Muscle of back (tissue), 13 donors: ENCODE results near the gene TOPORS. TPM values are rescaled to one million over a fixed set of nuclear protein-coding genes. Genes with fewer than 3 reads are reported as not detected.
"Not testable (repeated sequence)": the region's sequence is repeated elsewhere in the genome, so short reads cannot be mapped to it uniquely, and the experiment has no call there.

Experiments used
- DNase-seq, 3 donors: peaks; one replicate each; pipeline versions ENCODE4 v3.0.0 to v3.0.0-alpha.2; 2013
- long read RNA-seq, 9 donors: transcript quantifications; one replicate each; lab custom pipeline, GENCODE V29; 2026
- polyA plus RNA-seq, 10 donors: library from polyadenylated mRNA; unstranded; fragments of 120-200 nt; gene quantifications; one replicate each; pipeline ENCODE4 v1.2.1, GENCODE V29; 2013; ENCODE audit not compliant: insufficient read length in 10 of 10

TOPORS gene
- polyA plus RNA-seq = 10 to 100 TPM; 15.6 to 21.6 (median 18.7) TPM
- long read RNA-seq, donor 1, full-length matches to known transcripts = 6 of 6 reads
- long read RNA-seq, donor 1, partial matches to known transcripts = 0 of 6 reads
- long read RNA-seq, donor 1, other reads (novel, unspliced or antisense) = 0 of 6 reads
- long read RNA-seq, donor 2, full-length matches to known transcripts = 5 of 5 reads
- long read RNA-seq, donor 2, partial matches to known transcripts = 0 of 5 reads
- long read RNA-seq, donor 2, other reads (novel, unspliced or antisense) = 0 of 5 reads
- long read RNA-seq, donor 3 = 0 reads
- long read RNA-seq, donor 4, full-length matches to known transcripts = 10 of 10 reads
- long read RNA-seq, donor 4, partial matches to known transcripts = 0 of 10 reads
- long read RNA-seq, donor 4, other reads (novel, unspliced or antisense) = 0 of 10 reads
- long read RNA-seq, donor 5, full-length matches to known transcripts = 7 of 7 reads
- long read RNA-seq, donor 5, partial matches to known transcripts = 0 of 7 reads
- long read RNA-seq, donor 5, other reads (novel, unspliced or antisense) = 0 of 7 reads
- long read RNA-seq, donor 6, full-length matches to known transcripts = 8 of 8 reads
- long read RNA-seq, donor 6, partial matches to known transcripts = 0 of 8 reads
- long read RNA-seq, donor 6, other reads (novel, unspliced or antisense) = 0 of 8 reads
- long read RNA-seq, donor 7, full-length matches to known transcripts = 3 of 3 reads
- long read RNA-seq, donor 7, partial matches to known transcripts = 0 of 3 reads
- long read RNA-seq, donor 7, other reads (novel, unspliced or antisense) = 0 of 3 reads
- long read RNA-seq, donor 8, full-length matches to known transcripts = 3 of 3 reads
- long read RNA-seq, donor 8, partial matches to known transcripts = 0 of 3 reads
- long read RNA-seq, donor 8, other reads (novel, unspliced or antisense) = 0 of 3 reads
- long read RNA-seq, donor 9, full-length matches to known transcripts = 3 of 3 reads
- long read RNA-seq, donor 9, partial matches to known transcripts = 0 of 3 reads
- long read RNA-seq, donor 9, other reads (novel, unspliced or antisense) = 0 of 3 reads

DNA sequence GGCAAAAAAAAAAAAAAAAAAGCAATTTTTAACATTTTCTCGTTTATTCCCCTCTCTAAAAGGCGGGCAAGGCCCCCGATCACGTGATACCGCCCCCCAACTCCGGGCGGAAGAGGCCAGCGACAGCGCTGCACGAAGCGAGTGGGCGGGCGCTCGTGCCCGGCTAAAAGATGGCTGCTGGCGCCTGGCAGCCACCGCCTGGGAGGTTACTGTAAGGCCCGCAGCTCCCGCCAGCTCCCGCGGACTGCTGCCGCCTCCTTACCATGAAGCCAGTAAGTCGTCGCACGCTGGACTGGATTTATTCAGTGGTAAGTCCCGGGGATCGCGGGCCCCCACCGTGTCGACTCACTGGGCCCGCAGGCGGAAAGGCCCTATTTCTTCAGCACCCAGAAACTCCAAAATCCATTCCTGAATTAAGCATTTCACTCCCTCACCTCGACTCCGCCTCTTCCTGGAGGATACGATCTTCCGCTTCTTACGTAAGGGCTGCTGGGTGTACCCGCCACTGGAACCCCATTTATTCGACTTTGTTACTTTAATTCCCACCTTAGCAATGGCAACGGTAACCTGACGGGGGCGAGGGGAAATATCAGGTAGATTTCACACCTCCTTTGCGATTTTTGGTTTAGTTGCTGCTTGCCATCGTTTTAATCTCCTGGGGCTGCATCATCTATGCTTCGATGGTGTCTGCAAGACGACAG is at the start of gene TOPORS, which contains the start of gene SMIM27:
TSS of gene TOPORS (minus strand) at position 415 of the 701 bp plus-strand sequence. CDS start at position 265, 150 bp downstream.
TSS of gene SMIM27 (plus strand) at position 156 of the 701 bp plus-strand sequence. CDS start at position 264, 108 bp downstream.
- peak; percentile 93 to 98 (median 96) for DNase-seq

DNA sequence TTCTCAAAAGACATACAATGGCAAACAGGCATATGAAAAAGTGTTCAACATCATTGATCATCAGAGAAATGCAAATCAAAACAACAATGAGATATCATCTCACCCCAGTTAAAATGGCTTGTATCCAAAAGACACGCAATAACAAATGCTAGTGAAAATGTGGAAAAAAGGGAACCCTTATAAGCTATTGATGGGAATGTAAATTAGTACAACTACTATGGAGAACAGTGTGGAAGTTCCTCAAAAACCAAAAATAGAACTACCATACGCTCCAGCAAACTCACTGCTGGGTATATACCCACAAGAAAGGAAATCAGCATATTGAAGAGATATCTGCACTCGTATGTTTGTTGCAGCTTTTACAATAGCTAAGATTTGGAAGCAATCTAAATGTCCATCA is 46.6 kb upstream of the TOPORS start:
- not testable (repeated sequence) for DNase-seq

DNA sequence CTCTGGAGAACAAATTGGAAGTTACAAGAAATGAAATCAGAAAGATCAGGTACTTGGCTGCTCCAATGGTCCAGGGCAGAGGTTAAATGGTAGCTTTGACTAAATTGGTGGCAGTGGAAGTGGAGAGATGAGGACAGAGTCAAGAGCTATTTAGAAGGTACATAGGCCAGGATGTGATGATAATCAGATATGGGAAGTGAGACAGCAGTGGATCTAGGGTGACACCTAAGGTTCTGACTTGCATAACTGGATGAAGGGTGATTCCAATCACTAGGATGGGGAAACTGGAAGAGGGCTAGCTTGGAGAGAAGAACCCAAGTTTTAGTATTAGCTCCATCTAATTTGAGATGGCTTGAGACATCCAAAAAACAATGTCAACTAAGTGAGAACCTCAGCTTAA is 44.5 kb upstream of the TOPORS start:
- no peak for DNase-seq

DNA sequence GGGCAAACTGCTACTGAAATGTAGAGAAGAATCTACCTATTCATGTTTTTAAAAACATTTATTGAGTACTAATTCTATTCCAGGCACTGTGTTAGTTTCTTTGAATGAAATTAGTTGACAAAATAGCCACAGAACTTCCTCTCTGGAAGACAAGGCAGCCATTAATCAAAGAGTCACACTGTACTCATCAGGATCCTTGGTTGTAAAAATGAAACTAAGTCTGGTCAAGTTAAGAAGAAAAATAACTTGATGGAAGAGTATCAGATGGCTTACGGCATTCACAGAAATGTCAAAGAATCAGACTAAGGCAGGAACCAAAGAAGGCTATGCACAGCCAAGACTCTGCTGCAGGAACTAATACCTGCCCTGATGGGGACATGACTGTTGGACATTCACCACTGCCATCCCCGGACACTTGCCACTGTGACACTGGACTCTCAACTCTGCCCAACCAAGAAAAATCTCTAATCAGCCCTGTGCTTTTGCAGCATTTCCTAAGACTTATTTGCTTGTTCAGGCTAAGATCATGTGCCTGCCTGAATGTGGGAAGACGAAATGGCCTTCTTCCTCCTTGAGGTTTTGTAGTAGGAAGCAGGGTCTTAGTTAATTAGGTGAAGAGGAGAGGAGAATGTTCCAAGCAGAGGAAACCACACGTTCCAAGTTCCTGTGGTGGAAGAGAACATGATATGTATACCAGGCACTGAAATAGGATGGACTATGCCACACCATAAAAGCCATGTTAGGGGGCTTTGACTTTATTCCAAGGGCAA is 43.9 kb upstream of the TOPORS start:
- no peak for DNase-seq

DNA sequence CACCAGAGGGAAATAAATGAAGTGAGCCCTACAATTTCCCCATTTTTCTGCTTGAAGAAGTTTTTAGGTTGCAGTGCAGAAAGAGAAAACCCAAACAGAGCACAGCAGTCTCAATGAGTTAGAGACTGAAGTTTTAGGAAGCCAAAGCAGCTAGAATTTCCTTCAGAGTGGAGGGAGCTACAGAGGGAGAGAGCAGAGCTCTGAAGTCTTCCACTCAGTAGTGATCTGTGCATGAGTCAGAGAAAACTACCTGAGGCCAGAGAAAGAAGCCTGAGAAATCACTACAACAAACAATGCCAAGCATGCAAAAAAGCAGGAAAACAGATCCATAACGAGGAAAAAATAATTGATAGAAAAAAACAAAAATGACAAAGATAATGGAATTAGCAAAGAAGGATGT is 38.5 kb upstream of the TOPORS start:
- no peak for DNase-seq

DNA sequence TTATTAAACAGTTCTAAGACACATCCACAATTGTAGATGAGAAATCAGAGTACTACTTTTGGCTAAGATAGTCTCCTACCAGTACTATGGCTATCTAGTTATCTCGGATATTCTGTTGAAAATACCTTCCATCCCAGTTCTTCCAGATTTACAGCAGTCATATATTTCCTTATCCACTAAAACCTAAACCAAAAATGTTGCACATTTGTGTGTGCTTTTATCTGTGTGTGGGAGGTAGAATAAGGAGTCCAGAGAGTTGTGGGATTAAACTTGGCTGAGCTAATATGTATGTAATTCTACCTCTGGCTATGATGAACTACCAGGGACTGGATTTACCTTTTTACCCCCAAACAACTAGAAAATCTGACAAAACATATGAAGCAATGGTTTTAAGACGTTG is 38.1 kb upstream of the TOPORS start:
- no peak for DNase-seq

DNA sequence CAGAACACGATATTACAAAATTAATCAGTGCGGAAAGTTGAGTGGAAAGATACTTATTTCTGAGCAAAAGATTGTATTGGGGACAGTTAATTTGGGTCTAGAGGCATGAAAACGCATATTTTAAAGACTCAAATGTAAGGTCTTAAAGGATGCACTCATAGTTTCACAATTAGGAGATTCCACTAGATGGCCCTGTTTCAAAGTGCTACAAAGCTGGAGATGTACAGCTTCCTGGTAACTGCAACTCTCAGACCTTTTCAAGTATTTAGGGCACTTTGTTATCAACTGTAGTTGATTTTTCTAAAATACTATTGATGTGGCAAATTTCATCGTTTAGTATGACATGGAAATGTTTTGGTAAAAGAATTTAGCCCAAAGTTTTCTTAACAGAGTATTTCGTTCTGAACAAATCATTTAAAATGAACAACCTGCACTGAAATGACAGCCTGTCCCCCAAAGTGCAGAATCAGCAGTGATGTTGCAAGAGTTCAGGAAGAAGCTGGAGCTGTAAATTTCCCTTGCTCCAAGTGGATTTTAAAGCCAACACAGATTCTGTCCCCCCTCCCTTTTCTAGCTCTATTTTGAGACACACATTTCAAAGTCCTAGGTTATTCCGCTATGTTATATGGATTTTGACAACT is 36.8 kb upstream of the TOPORS start:
- peak; percentile 46 to 79 (median 61) for DNase-seq

DNA sequence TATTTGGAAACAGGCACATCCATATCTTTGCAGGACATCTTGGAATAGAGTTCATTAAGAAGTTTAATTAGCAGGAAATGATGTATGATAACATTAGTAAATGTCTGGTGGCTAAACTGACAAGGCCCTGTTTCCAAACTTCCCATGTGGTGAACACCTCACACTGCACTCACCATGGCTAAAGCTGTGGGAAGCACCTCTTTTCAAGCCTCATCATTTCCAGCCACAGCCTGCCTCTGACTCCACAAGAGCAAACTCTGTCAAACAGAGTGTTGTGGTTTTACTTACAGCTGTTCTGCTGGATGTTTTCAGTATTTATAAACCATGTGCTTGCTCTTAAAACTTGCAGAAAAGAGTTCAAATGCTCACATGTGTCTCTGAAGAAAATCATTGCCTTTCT is 35.5 kb upstream of the TOPORS start:
- DNase-seq = no peak

DNA sequence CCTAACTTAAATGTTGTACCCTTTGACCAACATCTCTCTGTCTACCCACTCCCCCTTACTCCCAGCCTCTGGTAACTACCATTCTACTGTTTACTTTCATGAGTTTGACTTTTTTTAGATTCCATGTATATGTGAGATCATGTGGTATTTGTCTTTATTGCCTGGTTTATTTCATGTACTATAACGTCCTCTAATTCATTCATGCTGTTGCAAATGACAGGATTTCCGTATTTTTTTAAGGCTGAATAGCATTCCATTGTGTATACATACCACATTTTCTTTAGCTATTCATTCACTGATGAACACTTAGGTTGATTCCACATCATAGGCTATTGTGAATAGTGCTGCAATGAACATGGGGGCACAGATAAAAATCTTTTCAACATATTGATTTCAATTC is 32.4 kb upstream of the TOPORS start:
- no peak for DNase-seq

DNA sequence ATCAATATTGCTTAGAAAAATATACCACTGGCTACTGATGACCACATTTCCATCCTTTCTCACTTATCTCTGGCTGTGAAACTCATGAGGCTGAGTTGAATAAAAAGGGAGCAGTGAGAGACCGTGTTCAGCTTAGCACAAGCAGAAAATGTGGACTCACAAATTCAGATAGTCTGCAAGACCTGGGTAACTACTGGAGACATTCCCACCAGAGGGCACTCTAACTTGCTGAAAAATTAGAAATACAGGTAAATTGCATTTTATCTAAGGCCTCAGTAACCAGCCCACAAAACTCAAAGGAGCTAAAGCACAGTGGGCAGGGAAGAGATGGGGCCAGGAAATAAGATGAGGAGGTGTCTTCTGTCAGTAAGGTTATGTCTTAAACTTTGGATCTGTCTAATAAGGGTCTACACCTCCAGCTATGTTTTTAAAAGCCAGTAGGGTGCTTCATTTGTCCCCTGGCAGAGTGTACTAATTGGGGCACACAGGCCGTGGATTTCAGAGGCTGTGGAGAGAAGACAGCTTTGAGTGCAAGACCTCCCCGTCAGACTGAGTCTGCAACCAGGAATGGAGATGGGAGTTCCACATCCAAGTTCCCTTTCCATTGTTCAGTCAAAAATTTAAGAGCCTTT is 29.2 kb upstream of the TOPORS start:
- DNase-seq = peak in 2 of 3 donors; percentile 43 to 63

DNA sequence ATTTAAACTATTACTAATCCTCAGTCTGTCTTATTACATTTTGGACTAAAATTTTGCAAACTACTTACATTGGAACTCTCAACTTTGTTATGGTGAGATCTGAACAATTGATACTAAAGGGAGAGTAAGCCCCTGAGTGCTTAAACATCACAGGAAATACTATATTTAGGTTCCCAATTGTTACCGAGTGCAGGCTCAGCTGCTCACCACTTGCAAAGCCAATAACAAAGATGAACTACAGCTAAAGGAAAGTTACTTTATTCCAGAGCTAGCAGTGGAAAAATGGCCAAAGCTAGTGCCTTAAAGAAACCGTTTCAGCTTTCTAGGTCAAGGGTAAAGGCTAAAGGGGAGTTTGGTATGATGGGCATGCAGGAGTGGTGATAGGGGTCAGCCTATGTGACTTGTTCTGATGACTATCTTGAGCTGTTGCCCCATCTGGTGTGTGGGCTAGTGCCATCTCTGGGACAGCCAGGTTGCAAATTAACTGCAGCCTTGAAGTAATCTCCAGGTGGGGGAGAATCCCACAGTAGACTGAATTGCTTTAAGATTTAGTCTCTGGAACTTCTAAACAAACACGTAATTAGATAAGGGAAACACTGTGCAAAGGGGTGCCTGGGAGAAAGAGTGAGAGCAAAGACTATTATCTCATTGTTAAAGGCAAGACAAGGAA is 28.4 kb upstream of the TOPORS start:
- no peak for DNase-seq

DNA sequence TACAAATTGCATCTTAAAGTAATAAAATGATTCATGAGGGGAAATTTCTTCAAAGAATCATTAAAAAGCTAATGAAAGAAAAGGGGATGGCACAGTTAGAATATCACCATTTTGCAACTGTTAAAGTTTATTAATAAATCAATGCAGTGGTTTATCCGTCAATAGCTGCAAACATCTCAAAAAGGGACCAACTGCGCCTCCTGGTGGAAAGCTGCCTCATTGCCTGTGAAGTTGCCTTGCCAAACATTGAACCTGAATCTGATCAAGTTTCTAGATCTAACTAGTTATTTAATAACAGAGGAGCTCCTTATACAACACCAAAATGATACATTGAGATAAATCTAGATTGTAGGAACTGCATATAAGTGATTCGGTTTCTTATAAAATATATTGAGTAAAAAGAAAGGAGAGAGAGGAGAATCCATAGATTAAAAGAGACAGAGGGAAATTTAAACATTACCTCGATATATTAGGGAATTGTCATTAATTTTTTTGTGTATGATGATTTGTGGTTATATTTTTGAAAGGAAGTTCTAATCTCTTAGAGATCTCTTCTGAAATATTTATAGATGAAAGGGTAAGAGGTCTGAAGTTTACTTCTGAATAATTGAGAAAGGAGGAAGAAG is 27.4 kb upstream of the TOPORS start:
- DNase-seq = peak; percentile 52 to 70 (median 63)

DNA sequence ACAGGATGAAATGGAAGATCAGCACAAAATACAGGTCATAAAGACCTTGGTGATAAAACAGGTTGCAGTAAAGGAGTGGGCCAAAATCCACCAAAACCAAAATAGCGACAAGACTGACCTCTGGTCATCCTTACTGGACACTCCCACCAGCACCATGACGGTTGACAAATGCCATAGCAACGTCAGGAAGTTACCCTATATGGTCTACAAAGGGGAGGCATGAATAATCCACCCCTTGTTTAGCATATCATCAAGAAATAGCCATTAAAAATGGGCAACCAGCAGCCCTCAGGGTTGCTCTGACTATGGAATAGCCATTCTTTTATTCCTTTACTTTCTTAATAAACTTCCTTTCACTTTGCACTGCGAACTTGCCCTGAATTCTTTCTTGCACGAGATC is 26.6 kb upstream of the TOPORS start:
- DNase-seq = no peak

DNA sequence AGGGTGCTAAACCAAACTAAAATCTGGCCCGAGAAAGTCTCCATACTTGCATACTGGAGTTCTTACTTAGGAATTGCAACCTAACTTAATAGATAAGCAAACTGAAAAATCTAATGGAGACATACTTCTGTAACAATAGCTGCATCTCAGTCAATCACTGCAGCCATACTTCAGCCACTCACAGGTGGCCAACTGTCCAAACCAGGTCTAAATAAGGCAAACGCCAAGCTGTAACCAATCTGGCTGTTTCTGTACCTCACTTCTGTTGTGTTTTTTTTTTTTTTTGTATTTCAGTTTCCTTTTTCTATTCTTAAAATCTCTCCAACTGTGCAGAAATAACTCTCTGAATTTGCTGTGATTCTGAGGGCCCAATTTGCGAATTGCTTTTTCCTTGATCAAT is 24.9 kb upstream of the TOPORS start:
- no peak for DNase-seq

DNA sequence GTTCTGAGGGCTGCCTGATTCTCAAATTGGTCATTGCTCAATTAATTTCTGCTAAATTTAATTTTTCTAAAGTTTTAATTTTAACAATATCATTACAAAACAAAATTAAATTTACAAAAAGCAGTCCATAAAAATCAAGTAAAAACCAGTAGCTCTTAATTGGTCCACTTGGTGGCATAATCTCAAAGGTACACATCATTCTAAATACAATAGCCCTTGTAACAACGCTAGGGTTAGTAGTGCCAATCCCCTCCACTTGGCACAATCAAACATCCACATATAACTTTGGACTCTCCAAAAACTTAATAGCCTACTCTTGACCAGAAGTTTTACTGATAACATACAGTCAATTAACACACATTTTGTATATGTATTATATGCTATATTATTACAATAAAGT is 22.5 kb upstream of the TOPORS start:
- DNase-seq = no peak

DNA sequence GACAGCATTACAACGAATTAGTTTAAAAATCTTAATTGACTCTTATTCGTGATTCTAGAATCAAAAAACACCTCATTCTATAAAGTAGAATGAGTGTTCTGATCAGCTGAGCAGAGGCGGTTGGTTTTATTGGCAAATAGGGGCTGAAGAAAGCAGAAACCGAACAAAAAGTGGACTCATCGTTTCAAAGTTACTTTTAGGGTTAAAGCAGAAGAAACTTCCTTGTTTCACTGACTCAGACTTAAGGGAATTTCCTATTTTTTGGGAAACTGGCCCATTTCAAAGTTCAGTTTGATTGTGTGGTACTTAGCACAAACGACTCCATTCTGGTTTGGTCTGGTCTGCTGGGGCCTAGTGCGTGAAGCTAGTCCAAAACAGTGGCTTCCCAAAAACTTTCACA is 21.4 kb upstream of the TOPORS start:
- DNase-seq = no peak

DNA sequence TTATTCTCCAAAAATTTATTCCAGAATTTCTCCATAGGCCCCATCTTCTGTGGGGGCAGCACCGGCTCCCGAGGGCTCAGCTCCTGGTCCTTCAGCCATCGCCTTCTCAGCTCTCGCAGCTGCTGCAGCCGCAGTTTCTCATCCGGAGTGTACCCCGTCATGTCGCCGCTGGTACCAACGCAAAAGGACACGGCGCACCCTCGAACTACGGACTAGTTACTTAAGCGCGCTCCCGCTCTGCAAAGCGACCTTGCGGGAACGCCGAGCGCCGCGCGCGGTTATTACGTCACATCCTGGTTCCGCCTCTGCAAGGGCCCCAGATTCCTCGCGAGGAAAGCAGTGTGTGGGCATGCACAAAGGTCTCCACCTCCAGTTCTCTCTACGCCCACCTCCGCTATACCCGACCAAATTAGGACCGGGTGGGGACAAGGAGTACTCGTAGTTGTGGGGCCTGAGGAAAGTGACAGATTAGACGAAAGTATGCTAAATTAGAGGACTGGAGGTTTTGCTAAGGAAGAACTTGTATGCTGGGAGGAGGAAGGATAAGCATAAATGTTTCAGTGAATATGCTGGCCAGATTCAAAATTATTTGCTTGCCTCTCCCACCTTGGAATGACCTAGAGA is 20.6 kb upstream of the TOPORS start, which contains the start of gene NDUFB6:
TSS of gene NDUFB6 (minus strand) at position 260 of the 624 bp plus-strand sequence. CDS start at position 161, 99 bp downstream.
- peak; percentile 93 to 98 (median 96) for DNase-seq
